Activated CD4-positive, alpha-beta T cell treated with anti-CD3 and anti-CD28 coated beads, Interleukin-2, amount 10 ng/mL, durations not matched to agents 7 days and 5 days (primary cell): ENCODE measurements around the gene ACOT12. TPM values are rescaled to one million over a fixed set of nuclear protein-coding genes. Genes with fewer than 3 reads are reported as not detected.
A peak's percentile ranks its signal among the peaks of the same experiment; 100 is the strongest.
"Not testable (repeated sequence)": the region's sequence is repeated elsewhere in the genome, so short reads cannot be mapped to it uniquely, and the experiment has no call there.

Experiments used
- CTCF ChIA-PET: fragments of 350-600 bp; sonication (Branson Sonifier 250); formaldehyde crosslinking; loops from one replicate; lab custom pipeline; 2021; ENCODE audit warnings: antibody characterized with exemption; lab: Charles Lee
- POLR2A ChIA-PET: fragments of 350-600 bp; sonication (Branson Sonifier 250); formaldehyde crosslinking; loops from one replicate; lab custom pipeline; 2021; ENCODE audit warnings: antibody characterized with exemption; lab: Charles Lee
- DNase-seq: peaks from one replicate; pipeline ENCODE4 v3.0.0-alpha.2; 2020
- H3K27ac Mint-ChIP-seq: one replicate; pipeline ENCODE4 v1.8.0; 2021; ENCODE audit warnings: mild to moderate bottlenecking, moderate library complexity, mixed read lengths
- H3K27me3 Mint-ChIP-seq: one replicate; pipeline ENCODE4 v1.8.0; 2021; ENCODE audit warnings: mixed read lengths
- H3K36me3 Mint-ChIP-seq: one replicate; pipeline ENCODE4 v1.8.0; 2021; ENCODE audit warnings: low read depth, mixed read lengths
- H3K4me1 Mint-ChIP-seq: one replicate; pipeline ENCODE4 v1.8.0; 2021; ENCODE audit warnings: mixed read lengths
- H3K4me3 Mint-ChIP-seq: one replicate; pipeline ENCODE4 v1.8.0; 2021; ENCODE audit warnings: mild to moderate bottlenecking, moderate library complexity, mixed read lengths
- H3K9me3 Mint-ChIP-seq: one replicate; pipeline ENCODE4 v1.8.0; 2021; ENCODE audit warnings: mixed read lengths
- total RNA-seq, 2 experiments: library from RNA; stranded (reverse); gene quantifications; one replicate each; pipeline ENCODE4 v1.2.3, GENCODE V29; 2021

Gene ACOT12
- total RNA-seq, 2 experiments from 2014 or later = not detected

DNA sequence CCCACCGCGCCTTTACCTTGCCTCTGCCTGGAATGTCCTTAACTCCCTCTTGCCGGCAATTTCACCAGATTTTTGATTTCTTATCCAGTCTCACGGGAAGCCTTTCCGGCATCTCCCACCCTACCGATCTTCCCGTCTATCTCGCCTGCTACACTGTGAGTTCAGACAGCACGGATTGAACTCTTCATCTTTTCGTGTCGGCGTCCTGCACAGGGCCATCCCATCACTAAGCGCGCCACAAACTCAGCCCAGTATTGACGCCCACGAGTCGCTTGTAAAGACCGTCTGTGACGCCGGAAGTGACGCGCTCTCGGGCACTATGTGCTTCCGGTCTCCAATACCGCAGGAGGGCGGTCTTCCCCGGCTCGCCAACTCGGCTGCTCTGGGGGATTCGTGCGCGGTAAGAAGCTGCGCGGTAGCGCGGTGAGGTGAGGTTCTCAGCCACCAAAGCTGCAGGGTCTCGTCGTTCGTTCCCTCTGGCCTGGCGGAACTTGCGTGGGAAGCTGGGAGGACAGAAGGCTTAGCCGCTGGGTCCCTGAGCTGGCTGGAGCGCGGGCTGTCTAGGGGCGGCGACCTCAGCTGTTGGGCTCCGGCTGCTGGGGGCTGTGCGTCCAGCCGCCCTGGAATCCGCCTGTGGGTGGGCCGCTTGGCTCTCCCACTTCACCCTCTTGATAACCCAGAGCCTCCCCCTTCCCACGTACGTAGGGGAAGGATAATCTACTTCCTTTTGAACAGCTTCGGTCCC, 92.5 kb downstream of the ACOT12 start, which contains the start of gene ZCCHC9:
TSS of gene ZCCHC9 (plus strand) at position 317 of the 745 bp plus-strand sequence. CDS start 3,171 bp downstream, outside the sequence.
- peak; percentile 95 for DNase-seq
- Mint-ChIP-seq H3K36me3 (peaks cover 14% of the 10 kb centered on the region), H3K9me3 (no peaks in the 10 kb centered on the region), H3K4me3 (peak within 1 kb of the TSS; percentile 92), H3K27me3 (no peaks in the 10 kb centered on the region), H3K4me1 (peaks cover 44% of the 10 kb centered on the region), H3K27ac (peak within 1 kb of the TSS; percentile 97)
- ChIA-PET CTCF (interaction anchor here (0.6 to 1.6 kb wide), 5 partner anchors 13 to 977 kb away, joined by 3 to 7 read pairs (median 3); partner anchors contain the start of gene RPS23), POLR2A (no interaction called here)

DNA sequence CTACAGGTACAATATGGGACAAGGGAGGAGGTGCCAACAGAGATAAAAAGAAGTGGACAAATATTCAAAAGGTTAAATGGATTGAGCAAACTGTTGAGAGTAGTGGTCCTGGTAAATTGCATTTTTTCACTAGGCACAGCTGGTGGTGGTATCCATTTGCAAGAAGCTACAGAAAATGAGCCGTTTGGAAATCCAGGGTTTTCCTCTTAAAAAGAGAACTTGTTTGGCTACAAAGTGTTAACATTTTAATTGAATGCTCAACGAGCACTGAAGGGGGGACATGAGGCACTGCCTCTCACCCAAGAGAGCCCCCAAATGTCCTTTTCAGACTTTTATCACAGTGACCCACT, 93.0 kb downstream of the ACOT12 start:
- peaks cover 44% of the 10 kb centered on the region for H3K4me1 Mint-ChIP-seq
- no peak for DNase-seq
- H3K9me3 Mint-ChIP-seq = no peaks in the 10 kb centered on the region
- peak overlapping the region; percentile 97 for H3K27ac Mint-ChIP-seq
- H3K36me3 Mint-ChIP-seq = peaks cover 14% of the 10 kb centered on the region
- CTCF ChIA-PET = interaction anchor here (1.4 to 2.3 kb wide), 5 partner anchors 13 to 978 kb away, joined by 3 to 10 read pairs (median 4); partner anchors contain the start of gene RPS23
- no peaks in the 10 kb centered on the region for H3K27me3 Mint-ChIP-seq
- H3K4me3 Mint-ChIP-seq = peak overlapping the region; percentile 92
- POLR2A ChIA-PET = no interaction called here

DNA sequence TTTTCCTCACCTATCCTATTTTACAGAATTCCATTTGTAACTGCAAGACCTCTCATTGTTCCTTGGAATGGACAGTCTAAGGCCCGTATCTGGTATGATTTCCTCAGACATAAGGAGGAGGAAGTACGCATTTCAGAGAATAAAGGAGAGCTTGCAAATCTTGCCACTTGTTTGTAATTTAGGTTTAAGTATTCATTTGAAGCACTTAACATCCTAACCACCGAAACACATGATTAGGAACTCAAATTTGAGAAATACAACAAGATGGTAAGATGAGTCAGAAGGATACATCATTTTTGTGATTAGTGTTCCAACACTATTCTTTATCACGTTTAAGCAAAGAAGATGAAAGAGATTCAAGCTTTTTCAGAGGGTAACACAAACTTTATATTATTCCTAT, 96.4 kb downstream of the ACOT12 start:
- CTCF ChIA-PET = no interaction called here
- no peak overlapping the region for H3K4me3 Mint-ChIP-seq
- peaks cover 33% of the 10 kb centered on the region for H3K4me1 Mint-ChIP-seq
- H3K27me3 Mint-ChIP-seq = no peaks in the 10 kb centered on the region
- POLR2A ChIA-PET = no interaction called here
- H3K9me3 Mint-ChIP-seq = peaks cover 9% of the 10 kb centered on the region
- DNase-seq = no peak
- no peak overlapping the region for H3K27ac Mint-ChIP-seq
- H3K36me3 Mint-ChIP-seq = peaks cover 15% of the 10 kb centered on the region

DNA sequence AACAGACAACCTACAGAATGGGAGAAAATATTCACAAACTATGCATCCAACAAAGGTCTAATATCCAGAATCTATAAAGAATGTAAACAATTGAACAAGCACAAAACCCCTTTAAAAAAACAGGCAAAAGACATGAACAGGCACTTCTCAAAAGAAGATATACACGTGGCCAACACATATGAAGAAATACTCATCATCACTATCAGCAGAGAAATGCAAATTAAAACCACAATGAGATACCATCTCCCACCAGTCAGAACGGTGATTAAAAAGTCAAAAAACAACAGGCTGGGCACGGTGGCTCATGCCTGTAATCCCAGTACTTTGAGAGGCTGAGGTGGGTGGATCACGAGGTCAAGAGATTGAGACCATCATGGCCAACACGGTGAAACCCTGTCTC, 99.9 kb downstream of the ACOT12 start:
- DNase-seq, CTCF ChIA-PET, H3K27me3 Mint-ChIP-seq, H3K4me3 Mint-ChIP-seq, POLR2A ChIA-PET: not testable (repeated sequence)
- Mint-ChIP-seq H3K36me3 (peaks cover 34% of the 10 kb centered on the region), H3K27ac (peak overlapping the region; percentile 23), H3K9me3 (peaks cover 23% of the 10 kb centered on the region), H3K4me1 (peaks cover 28% of the 10 kb centered on the region)

DNA sequence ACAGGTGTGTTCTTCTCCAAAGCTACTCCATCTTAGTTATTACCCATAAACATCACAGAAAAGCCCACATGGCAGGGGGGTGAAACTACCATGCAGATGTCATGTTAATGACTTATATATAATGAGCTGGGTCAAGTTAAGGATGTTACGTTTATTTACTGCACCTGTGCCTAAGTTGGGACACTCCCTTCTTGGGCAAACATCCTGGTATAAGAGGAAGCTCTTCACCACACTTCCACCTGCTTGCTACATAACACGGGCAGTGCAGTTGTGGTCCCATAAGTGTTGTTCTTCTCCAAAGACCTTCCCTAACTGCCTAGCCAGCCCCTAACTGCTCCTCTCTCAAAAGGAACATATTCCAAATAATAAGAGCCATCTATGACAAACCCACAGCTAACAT, 101.8 kb downstream of the ACOT12 start:
- POLR2A ChIA-PET = no interaction called here
- Mint-ChIP-seq H3K36me3 (peaks cover 34% of the 10 kb centered on the region), H3K27ac (no peak overlapping the region), H3K9me3 (peaks cover 23% of the 10 kb centered on the region), H3K4me3 (no peak overlapping the region), H3K27me3 (no peaks in the 10 kb centered on the region), H3K4me1 (peaks cover 26% of the 10 kb centered on the region)
- no peak for DNase-seq
- CTCF ChIA-PET = interaction anchor here (1.0 to 1.5 kb wide), 2 partner anchors 8 to 15 kb away, joined by 3 to 7 read pairs; no protein-coding TSS in a partner anchor

DNA sequence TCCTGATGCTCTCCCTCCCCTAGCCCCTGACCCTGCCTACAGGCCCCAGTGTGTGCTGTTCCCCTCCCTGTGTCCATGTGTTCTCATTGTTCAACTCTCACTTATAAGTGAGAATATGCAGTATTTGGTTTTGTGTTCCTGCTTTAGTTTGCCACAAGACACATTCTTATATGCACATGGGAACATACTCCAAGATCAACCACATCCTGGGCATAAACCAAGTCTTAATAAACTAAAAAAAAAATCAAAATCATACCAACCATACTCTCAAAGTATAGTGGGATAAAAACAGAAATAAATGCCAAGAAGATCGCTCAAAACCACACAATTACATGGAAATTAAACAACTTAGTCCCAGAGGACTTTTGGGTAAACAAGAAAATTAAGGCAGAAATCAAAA, 103.8 kb downstream of the ACOT12 start:
- Mint-ChIP-seq H3K4me1 (peaks cover 28% of the 10 kb centered on the region), H3K9me3 (peaks cover 23% of the 10 kb centered on the region), H3K4me3 (no peak overlapping the region), H3K27ac (no peak overlapping the region), H3K36me3 (peaks cover 34% of the 10 kb centered on the region), H3K27me3 (no peaks in the 10 kb centered on the region)
- ChIA-PET CTCF (interaction anchor here (0.6 kb wide), 1 partner anchor 21 kb away, joined by 3 read pairs; no protein-coding TSS in a partner anchor), POLR2A (no interaction called here)
- DNase-seq = no peak

DNA sequence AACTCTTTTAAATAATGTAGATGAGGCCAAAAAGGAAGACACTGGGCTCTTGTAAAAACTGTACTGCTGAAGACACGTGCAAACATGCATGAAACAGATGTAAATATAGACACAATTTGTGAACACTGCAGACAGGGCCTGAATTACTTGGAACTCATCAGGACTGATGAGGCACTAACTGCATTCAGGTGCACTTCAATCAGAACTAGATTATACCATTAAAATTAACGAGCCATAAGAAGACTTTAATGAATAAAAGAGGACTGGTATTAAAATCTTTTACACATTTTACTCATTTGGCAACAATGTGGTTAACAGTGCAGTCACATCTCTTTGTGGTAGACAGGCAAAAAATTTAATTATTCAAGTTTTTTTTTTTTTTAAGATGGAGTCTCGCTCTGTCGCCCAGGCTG, 105.9 kb downstream of the ACOT12 start:
- no peak overlapping the region for H3K27ac Mint-ChIP-seq
- H3K4me1 Mint-ChIP-seq = peaks cover 26% of the 10 kb centered on the region
- H3K9me3 Mint-ChIP-seq = peaks cover 17% of the 10 kb centered on the region
- CTCF ChIA-PET = interaction anchor here (1.1 to 2.0 kb wide), 2 partner anchors 12 to 14 kb away, joined by 3 to 9 read pairs; no protein-coding TSS in a partner anchor
- no peaks in the 10 kb centered on the region for H3K27me3 Mint-ChIP-seq
- H3K36me3 Mint-ChIP-seq = peaks cover 30% of the 10 kb centered on the region
- no peak overlapping the region for H3K4me3 Mint-ChIP-seq
- no peak for DNase-seq
- POLR2A ChIA-PET = no interaction called here

DNA sequence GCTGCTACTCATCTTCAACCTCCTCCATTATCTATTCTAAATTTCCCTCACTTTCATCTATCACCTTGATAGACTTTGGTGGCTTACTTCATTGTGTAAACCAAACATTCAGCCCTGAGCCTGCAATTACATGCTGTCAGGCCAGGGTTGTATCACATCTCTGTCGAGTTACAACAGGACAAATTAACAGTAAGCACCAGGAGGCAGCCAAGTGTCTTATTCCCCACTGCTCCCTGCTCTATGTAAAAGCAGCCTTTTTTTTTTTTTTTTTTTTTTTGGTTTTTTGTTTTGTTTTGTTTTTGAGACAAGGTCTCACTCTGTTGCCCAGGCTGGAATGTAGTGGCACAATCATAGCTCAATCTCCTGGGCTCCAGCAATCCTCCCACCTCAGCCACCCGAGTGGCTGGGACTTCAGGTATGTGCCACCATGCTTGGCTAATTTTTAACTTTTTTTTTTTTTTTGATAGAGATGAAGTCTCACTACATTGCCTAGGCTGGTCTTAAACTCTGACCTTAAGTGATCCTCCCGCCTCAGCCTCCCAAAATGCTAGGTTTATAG, 107.8 kb downstream of the ACOT12 start:
- H3K27ac Mint-ChIP-seq = no peak overlapping the region
- POLR2A ChIA-PET = interaction anchor here (0.6 kb wide), 1 partner anchor 1791 kb away, joined by 4 read pairs; the partner anchor contains the start of gene XRCC4
- peaks cover 17% of the 10 kb centered on the region for H3K36me3 Mint-ChIP-seq
- H3K9me3 Mint-ChIP-seq = peaks cover 4% of the 10 kb centered on the region
- no peak overlapping the region for H3K4me3 Mint-ChIP-seq
- DNase-seq = no peak
- H3K4me1 Mint-ChIP-seq = peaks cover 16% of the 10 kb centered on the region
- CTCF ChIA-PET = interaction anchor here (0.6 kb wide), 1 partner anchor 670 kb away, joined by 4 read pairs; no protein-coding TSS in a partner anchor
- H3K27me3 Mint-ChIP-seq = no peaks in the 10 kb centered on the region

DNA sequence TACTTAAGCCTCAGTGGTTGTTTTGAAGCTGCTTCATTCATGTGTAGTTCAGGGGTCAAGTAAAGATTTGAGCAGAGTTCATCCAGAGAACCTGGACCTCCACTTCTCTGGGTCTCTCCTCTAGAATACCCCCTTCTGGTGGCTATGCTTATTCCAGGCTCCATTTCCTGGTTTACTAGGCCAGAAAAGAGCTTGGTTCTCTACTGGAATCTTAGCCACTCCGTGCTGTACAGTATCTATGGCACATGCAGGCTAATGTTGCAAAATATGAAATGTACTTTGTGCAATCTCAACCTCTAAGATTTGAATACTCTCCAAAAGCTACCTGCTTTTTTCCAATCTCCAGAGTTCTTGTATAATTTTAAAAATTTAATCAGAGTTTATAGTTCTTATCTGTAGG, 110.0 kb downstream of the ACOT12 start:
- Mint-ChIP-seq H3K27ac (no peak overlapping the region), H3K4me1 (peaks cover 9% of the 10 kb centered on the region), H3K27me3 (no peaks in the 10 kb centered on the region), H3K4me3 (no peak overlapping the region), H3K9me3 (no peaks in the 10 kb centered on the region), H3K36me3 (peaks cover 8% of the 10 kb centered on the region)
- DNase-seq = no peak
- ChIA-PET CTCF (interaction anchor here (1.8 kb wide), 1 partner anchor 16 kb away, joined by 4 read pairs; no protein-coding TSS in a partner anchor), POLR2A (no interaction called here)

Other genes with a start within 250 kb of the ACOT12 start
- not detected for gene CKMT2, start 160.8 kb downstream of the ACOT12 start, total RNA-seq
- gene ZCCHC9, start 92.5 kb downstream of the ACOT12 start, total RNA-seq = 10 to 100 TPM; 33.6 to 35.2 TPM